Measurements from ENCODE around the gene PUM2. TPM values are rescaled to one million over a fixed set of nuclear protein-coding genes. Genes with fewer than 3 reads are reported as not detected.

The PUM2 gene
- total RNA-seq, 1 donor from 2014 or later, result 113 TPM

DNA sequence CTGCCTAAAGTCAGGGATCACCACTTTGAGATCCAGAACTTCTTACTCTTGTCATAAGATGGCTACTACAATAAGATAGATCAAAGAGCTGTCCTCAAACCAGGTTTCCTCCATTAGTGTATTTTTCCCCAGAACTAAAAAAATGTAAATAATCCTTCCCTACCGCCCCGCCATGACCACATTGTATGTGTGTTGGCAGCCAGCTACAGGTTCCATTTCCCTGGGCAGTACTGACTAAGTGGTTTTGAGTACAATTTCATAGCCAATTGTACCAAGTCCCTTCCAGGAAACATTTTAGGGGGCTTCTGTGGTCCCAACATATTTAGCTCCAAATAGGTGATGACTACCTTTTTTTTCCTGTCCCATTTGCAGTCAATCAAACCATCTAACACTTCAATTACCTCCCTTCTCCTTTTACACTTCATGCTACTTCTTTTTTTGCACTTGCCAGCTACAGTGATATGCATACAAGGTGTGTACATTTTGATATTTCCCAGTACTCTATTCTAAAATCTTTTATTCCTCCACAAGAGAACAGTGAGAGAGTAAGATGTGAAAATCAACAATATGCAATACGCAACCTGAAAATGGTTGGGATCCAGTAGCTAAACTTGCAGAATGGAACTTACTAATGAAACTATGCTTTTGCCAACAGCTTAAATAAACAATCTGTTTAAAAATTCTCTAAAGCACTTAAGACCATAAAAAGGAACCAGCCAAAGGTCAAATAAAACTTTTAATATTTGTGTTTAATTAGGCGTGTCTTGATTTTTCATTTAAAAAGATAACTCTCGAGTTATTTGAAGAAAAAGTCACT lies 3.9 kb downstream of the PUM2 start:
- DNase-seq, result no peak
- no peak overlapping the region for H3K27ac Mint-ChIP-seq (ENCODE audit: unreplicated experiment)
- no peaks in the 10 kb centered on the region for H3K36me3 Mint-ChIP-seq (ENCODE audit: unreplicated experiment)
- peaks cover 5% of the 10 kb centered on the region for H3K9me3 Mint-ChIP-seq (ENCODE audit: unreplicated experiment)
- H3K4me3 Mint-ChIP-seq (ENCODE audit: unreplicated experiment), result no peak overlapping the region
- peaks cover 4% of the 10 kb centered on the region for H3K27me3 Mint-ChIP-seq (ENCODE audit: unreplicated experiment)
- TF ChIP-seq, protein P1, sequence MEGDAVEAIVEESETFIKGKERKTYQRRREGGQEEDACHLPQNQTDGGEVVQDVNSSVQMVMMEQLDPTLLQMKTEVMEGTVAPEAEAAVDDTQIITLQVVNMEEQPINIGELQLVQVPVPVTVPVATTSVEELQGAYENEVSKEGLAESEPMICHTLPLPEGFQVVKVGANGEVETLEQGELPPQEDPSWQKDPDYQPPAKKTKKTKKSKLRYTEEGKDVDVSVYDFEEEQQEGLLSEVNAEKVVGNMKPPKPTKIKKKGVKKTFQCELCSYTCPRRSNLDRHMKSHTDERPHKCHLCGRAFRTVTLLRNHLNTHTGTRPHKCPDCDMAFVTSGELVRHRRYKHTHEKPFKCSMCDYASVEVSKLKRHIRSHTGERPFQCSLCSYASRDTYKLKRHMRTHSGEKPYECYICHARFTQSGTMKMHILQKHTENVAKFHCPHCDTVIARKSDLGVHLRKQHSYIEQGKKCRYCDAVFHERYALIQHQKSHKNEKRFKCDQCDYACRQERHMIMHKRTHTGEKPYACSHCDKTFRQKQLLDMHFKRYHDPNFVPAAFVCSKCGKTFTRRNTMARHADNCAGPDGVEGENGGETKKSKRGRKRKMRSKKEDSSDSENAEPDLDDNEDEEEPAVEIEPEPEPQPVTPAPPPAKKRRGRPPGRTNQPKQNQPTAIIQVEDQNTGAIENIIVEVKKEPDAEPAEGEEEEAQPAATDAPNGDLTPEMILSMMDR (IDR thresholded peaks at IDR 0.05; ENCODE audit: partially characterized antibody, unreplicated experiment), result no peak
- H3K4me1 Mint-ChIP-seq (ENCODE audit: low read depth, unreplicated experiment), result peaks cover 26% of the 10 kb centered on the region

DNA sequence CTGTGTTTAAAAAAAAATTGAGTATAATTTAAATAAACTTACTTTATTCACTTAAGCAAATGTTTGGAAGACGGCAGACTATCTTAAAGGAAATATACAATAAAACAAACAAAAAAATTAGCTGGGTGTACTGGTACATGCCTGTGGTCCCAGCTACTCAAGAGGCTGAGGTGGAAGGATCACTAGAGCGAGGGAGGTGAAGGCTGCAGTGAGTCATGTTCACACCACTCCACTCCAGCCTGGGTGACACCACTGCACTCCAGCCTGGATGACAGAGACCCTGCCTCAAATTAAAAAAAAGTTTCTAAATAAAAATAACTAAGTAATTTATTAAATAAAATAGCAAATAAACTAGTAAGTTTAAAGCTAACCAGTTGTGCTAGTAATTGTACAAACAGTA lies 7.5 kb downstream of the PUM2 start:
- peaks cover 14% of the 10 kb centered on the region for H3K4me1 Mint-ChIP-seq (ENCODE audit: low read depth, unreplicated experiment)
- no peak for DNase-seq
- H3K4me3 Mint-ChIP-seq (ENCODE audit: unreplicated experiment), result no peak overlapping the region
- H3K27me3 Mint-ChIP-seq (ENCODE audit: unreplicated experiment), result peaks cover 3% of the 10 kb centered on the region
- no peaks in the 10 kb centered on the region for H3K36me3 Mint-ChIP-seq (ENCODE audit: unreplicated experiment)
- TF ChIP-seq, protein P1 (IDR thresholded peaks at IDR 0.05; ENCODE audit: partially characterized antibody, unreplicated experiment), result no peak
- H3K27ac Mint-ChIP-seq (ENCODE audit: unreplicated experiment), result no peak overlapping the region
- H3K9me3 Mint-ChIP-seq (ENCODE audit: unreplicated experiment), result no peaks in the 10 kb centered on the region

DNA sequence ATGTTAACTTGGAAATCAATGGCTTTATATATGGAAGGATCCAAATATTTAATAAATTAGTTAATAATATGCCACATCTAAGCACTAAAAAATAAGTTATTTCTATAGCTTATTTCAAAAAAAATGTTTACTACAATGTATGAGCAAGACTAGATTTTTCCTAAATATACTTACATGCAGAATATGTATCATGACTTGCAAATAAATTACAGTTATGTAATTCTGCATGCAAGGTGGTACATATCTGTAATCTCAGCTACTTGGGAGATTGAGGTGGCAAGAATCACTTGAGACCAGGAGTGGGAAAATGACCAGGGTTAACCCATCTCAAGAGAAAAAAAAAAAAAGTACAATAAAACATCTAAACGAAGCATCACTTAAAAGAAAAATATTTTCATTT lies 11.6 kb downstream of the PUM2 start:
- Mint-ChIP-seq H3K9me3 (ENCODE audit: unreplicated experiment) (peaks cover 3% of the 10 kb centered on the region), H3K27ac (ENCODE audit: unreplicated experiment) (no peak overlapping the region), H3K4me3 (ENCODE audit: unreplicated experiment) (no peak overlapping the region), H3K4me1 (ENCODE audit: low read depth, unreplicated experiment) (peaks cover 8% of the 10 kb centered on the region), H3K27me3 (ENCODE audit: unreplicated experiment) (peaks cover 4% of the 10 kb centered on the region), H3K36me3 (ENCODE audit: unreplicated experiment) (no peaks in the 10 kb centered on the region)
- DNase-seq, result no peak
- TF ChIP-seq, protein P1 (IDR thresholded peaks at IDR 0.05; ENCODE audit: partially characterized antibody, unreplicated experiment), result no peak

DNA sequence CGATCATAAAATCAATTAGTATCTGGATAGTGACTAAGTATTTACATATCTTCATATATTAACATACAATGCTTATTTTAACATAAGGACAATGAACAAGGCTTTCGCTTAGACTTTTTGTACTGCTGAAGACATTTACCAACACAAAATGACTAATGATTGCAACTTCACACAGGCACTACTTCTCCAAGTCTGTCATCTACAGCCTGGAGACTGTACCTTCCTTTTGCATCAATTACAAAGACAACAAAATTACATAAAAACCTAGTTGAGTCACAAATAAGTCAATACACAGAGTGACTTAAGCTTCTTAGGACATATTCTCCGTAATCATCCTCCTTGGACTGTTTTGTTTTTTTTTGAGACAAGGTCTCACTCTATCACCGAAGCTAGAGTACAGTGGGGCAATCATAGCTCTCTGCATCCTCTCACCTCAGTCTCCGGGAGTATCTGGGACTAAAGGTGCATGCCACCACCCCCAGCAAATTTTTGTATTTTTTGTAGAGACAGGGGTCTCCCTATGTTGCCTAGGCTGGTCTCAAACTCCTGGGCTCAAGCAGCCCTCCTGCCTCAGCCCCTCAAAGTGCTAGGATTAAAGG lies 15.9 kb downstream of the PUM2 start:
- H3K36me3 Mint-ChIP-seq (ENCODE audit: unreplicated experiment), result no peaks in the 10 kb centered on the region
- DNase-seq, result no peak
- peaks cover 3% of the 10 kb centered on the region for H3K9me3 Mint-ChIP-seq (ENCODE audit: unreplicated experiment)
- H3K4me3 Mint-ChIP-seq (ENCODE audit: unreplicated experiment), result no peak overlapping the region
- H3K4me1 Mint-ChIP-seq (ENCODE audit: low read depth, unreplicated experiment), result peaks cover 28% of the 10 kb centered on the region
- H3K27me3 Mint-ChIP-seq (ENCODE audit: unreplicated experiment), result peaks cover 4% of the 10 kb centered on the region
- no peak overlapping the region for H3K27ac Mint-ChIP-seq (ENCODE audit: unreplicated experiment)
- TF ChIP-seq, protein P1 (IDR thresholded peaks at IDR 0.05; ENCODE audit: partially characterized antibody, unreplicated experiment), result no peak

DNA sequence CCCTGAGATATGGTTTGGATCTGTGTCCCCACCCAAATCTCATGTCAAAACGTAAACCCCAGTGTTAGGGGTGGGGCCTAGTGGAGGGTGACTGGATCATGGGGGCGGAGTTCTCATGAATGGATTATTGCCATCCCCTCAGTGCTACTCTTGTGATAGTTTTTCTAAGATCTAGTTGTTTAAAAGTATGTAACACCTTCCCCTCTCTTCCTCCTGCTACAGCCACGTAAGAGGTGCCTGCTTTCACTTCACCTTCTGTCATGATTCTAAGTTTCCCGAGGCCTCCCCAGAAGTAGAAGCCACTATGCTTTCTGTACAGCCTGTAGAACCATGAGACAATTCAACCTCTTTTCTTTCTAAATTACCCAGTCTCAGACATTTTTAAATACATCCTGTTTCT lies 16.9 kb downstream of the PUM2 start:
- H3K27ac Mint-ChIP-seq (ENCODE audit: unreplicated experiment), result no peak overlapping the region
- DNase-seq, result no peak
- peaks cover 32% of the 10 kb centered on the region for H3K4me1 Mint-ChIP-seq (ENCODE audit: low read depth, unreplicated experiment)
- H3K4me3 Mint-ChIP-seq (ENCODE audit: unreplicated experiment), result no peak overlapping the region
- H3K27me3 Mint-ChIP-seq (ENCODE audit: unreplicated experiment), result peaks cover 3% of the 10 kb centered on the region
- TF ChIP-seq, protein P1 (IDR thresholded peaks at IDR 0.05; ENCODE audit: partially characterized antibody, unreplicated experiment), result no peak
- H3K9me3 Mint-ChIP-seq (ENCODE audit: unreplicated experiment), result peaks cover 3% of the 10 kb centered on the region
- no peaks in the 10 kb centered on the region for H3K36me3 Mint-ChIP-seq (ENCODE audit: unreplicated experiment)

All from glutamatergic neuron (in vitro differentiated cells).